GM19025 (cell line): ENCODE data around the gene ISG15.
"Not testable (repeated sequence)": the region's sequence is repeated elsewhere in the genome, so short reads cannot be mapped to it uniquely, and the experiment has no call there.

Experiments used
- ATAC-seq: cut with Tn5 transposase; IDR thresholded peaks from one replicate; pipeline ENCODE4 v1.9.1; 2021; ENCODE audit warnings: mild to moderate bottlenecking, low read depth, moderate library complexity; ENCODE audit not compliant: unreplicated experiment

The ISG15 gene

DNA sequence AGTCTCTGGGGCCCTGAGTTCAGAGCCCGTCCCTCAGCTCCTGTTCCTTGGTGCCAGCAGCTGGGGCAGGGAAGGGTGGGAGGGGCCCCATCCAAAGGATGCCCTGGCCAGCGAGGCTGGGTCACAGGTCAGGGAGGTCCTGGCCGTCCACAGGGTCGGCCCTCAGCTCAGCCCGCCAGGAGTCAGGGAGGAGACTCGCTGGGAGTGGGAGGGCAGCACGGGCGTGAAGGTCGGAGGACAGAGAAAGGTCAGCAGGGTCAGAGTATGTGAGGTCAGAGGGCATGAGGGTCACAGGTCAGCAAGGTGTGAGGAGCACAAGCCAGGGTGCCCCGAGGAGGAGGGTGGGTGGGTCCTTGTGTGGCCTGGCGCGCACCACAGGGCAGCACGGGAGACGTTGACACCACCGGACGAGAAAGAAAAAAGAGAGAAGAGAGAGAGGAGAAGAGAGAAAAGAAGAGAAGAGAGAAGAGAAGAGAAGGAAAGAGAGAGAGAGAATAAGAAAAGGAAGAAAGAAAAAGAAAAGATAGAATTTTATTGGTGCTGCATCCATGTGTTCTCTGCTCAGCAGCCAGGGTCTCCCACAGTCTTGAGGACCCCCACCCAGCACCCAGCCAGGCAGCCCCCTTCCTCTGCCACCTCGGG lies 38.5 kb upstream of the ISG15 start:
- ATAC-seq, result no peak

DNA sequence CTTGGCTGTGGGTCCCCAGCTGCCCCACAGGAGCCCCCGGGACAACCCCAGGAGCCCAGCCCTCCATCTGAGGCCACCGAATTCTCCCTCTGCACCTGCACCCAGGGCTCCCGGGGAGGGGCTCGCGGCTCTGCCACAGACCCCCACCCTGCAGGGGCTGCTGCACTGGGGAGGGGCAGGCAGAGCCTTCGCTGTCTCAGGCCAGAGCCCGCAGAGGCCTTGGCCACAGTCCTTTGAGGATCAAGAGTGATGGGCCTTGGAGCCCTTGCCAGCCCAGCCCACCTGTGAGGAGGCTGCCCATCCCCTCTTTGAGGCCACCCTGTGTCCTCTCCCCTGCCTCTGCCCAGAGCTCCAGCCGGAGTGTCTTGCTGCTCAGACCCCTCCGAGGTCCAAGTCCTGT lies 37.9 kb upstream of the ISG15 start:
- ATAC-seq, result no peak

GRCh38 chr1:975896-976683 lies 37.2 kb upstream of the ISG15 start:
- ATAC-seq, result no peak

DNA sequence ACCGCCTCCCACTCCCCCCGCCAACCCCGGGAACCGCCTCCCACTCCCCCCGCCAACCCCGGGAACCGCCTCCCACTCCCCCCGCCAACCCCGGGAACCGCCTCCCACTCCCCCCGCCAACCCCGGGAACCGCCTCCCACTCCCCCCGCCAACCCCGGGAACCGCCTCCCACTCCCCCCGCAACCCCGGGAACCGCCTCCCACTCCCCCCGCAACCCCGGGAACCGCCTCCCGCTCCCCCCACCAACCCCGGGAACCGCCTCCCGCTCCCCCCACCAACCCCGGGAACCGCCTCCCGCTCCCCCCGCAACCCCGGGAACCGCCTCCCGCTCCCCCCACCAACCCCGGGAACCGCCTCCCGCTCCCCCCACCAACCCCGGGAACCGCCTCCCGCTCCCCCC lies 36.5 kb upstream of the ISG15 start:
- not testable (repeated sequence) for ATAC-seq

DNA sequence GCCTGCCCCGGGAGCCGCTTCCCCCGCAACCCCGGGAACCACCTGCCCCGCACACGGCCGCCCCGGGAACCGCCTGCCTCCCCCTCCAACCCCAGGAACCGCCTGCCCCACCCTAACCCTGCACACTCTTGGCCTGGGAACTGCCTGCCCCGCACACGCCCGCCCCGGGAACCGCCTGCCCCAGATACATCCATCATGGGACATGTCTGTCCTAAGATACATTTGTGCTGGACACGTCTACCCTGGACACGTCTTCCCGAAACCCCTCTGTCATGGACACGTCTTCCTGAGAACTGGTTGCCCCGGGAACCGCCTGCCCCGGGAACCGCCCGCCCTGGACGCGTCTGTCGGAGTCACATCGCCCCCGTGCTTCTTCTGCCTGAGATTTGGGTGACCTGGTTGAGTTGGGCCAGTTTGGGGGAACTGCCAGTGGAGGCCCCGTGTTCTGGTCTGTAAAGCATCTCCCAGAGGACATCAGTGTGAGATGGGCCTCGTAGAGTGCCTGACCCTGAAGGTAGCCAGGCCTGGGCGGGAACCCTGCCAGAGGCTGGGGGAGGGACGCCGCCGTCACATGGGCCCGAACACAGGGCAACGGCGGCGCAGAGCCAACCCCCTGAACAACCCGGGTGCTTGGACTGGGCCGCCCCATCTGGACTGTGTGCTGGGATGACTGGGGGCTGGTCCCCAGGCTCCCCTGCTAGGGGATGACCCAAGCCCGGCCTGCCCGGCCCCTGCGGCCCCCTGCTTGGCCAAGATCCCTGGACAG lies 35.0 kb upstream of the ISG15 start:
- no peak for ATAC-seq

GRCh38 chr1:978835-979743 lies 34.2 kb upstream of the ISG15 start:
- ATAC-seq, result no peak

- ATAC-seq, result no peak
Observed at GRCh38 chr1:979744-980072, 33.6 kb upstream of the ISG15 start.

DNA sequence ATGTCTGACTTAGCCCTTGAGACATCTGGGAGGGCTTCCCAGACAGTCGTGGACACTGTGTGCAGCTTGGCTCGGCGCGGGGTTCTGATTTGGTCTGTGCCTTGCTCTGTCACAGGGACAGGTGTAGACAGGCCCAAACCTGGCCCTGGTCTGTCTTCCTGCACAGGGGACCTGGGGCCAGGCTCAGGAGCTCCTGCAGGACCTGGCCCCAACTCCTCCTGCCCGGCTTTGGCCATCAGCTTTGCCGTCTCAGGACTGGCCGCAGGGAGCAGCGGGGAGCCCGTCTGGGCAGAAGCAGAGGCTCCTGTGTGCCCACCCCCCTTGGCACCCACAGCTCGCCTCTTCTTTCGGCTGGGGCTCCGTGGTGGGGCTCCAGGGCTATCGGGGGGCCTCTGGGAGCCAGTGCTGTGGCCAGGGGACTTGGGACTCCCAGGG lies 33.1 kb upstream of the ISG15 start:
- ATAC-seq, result no peak

DNA sequence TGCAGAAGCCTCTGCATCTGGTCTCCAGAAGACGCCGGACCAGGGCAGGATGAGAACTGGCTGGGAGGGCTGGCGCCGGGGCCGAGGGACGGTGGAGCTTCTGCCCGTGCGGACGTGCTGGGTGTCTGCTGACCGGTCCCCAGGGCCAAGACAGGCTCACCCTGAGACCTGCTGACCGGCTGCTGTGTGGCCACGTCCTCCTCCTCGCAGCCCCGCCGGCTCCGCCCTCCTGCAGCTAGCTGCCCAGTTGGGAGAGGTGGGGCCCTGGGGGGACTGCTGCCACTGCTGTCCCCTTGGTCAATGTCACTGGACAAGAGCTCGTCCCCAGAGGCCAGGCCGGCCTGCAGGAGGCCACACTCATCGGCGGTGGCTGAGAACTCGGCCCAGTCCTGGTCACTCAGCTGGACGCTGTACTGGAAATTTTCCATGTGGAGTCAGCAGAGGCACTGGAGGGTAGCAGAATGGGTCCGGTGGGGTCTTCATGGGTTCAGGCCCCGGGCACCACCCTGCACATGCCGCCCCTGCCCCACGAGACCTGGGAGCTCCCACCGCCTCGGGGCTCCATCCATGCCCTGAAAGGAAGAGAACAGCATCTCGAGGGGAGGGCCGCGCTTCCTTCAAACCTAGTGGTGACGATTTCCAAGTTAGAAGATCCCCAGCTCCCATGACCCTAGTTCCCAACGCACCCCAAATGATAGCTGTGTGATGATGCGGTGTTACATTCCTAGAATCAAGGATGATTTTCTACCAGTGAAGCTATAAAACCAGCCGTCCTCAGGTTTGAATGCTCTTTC lies 32.5 kb upstream of the ISG15 start:
- ATAC-seq, result no peak

DNA sequence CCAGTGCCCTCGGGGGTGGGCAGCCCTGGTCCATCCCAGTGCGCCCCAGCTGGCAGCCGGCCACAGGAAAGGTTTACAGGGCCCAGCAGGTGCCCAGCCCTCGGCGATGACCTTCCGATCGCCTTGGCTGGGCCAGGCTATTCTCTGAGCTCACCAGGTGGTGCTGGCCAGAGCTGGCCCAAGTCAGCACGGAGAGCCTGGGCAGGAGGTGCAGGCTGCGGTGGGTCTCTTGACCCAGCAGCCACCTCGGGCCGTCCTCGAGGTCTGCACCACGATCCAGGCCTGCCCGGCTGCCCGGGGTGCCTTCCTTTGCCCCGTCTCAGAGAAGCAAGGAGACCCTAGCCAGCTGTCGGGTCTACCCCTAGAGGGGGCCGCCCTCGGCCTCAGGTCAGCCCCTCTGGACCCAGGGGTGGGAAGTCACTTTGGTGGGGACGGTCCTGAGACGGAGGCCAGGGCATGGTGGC lies 31.8 kb upstream of the ISG15 start:
- ATAC-seq, result no peak

GRCh38 chr1:981955-982558 lies 31.2 kb upstream of the ISG15 start, which contains the start of gene PERM1:
TSS of gene PERM1 (minus strand) at chr1:982093. CDS start at chr1:981029, 1,064 bp downstream.
- no peak for ATAC-seq

- no peak for ATAC-seq
Observed at GRCh38 chr1:982765-983436, 30.4 kb upstream of the ISG15 start.

- ATAC-seq, result no peak
Observed at GRCh38 chr1:983798-984475, 29.4 kb upstream of the ISG15 start.

- ATAC-seq, result no peak
Observed at GRCh38 chr1:984476-984814, 28.9 kb upstream of the ISG15 start.

DNA sequence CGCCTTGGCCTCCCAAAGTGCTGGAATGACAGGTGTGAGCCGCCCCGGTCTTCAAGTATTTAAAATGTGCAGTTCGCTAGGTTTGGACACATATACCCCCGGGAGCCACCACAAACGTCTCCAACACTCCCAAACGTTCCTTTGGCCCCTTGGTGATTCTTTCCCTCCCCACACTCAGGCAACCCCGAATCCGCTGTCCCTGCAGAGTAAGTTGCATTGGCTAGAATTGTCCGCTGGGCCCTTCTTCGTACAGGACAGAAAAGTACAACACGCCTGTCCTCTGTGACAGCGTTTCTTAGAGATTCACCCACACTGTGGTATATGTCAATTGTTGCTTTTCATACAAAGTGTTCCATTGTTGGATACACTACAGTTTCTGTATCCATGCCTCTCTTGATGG lies 28.2 kb upstream of the ISG15 start:
- ATAC-seq, result no peak

GRCh38 chr1:988061-988460 lies 25.2 kb upstream of the ISG15 start:
- ATAC-seq, result not testable (repeated sequence)

DNA sequence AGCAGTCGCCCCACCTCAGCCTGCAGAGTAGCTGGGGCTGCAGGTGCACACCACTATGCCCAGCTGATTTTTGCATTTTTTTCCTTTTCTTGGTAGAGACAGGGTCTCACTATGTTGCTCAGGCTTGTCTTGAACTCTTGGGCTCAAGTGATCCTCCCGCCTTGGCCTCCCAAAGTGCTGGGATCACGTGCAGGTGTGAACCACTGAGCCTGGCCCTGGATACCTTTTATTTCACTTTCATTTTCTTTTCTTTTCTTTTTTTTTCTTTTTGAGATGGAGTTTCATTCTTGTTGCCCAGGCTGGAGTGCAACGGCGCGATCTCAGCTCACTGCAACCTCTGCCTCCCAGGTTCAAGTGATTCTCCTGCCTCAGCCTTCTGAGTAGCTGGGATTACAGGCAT lies 22.0 kb upstream of the ISG15 start:
- not testable (repeated sequence) for ATAC-seq

DNA sequence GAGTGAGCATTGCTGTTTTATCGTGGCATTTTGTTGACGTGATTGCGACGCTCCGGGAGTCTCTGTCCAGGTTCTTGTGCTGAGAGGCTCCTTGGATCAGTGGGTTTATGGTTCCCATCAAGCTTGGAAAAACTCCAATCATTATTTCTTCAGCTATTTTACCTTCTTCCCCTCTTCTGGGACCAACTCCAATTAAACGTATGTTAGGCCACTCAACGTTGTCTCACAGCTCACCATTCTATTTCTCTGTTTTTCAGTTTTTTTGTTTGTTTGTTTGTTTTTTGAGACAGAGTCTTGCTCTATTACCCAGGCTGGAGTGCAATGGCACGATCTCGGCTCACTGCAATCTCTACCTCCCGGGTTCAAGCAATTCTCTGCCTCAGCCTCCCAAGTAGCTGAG lies 21.4 kb upstream of the ISG15 start:
- no peak for ATAC-seq
